SK-N-SH treated with all-trans-retinoic acid at 6 μM for 48 hours (cell line): ENCODE data around the gene ZIC5.

Experiments
- ATAC-seq: fragments of 200-7000 bp; cut with Tn5 transposase; 3 replicates; pipeline ENCODE4 v1.9.1; 2020; ENCODE audit warnings: mild to moderate bottlenecking, moderate library complexity
- BACH2 ChIP-seq: fragments of 250-450 bp; sonication (Bioruptor Pico); IDR thresholded peaks from 2 replicates; pipeline ENCODE4 v1.9.0; 2021; ENCODE audit warnings: mild to moderate bottlenecking, borderline replicate concordance
- CSDC2 ChIP-seq: fragments of 250-450 bp; sonication (Bioruptor Pico); IDR thresholded peaks from 2 replicates; pipeline ENCODE4 v1.5.0; 2020; ENCODE audit warnings: mild to moderate bottlenecking, moderate library complexity
- CSRNP3 ChIP-seq: fragments of 250-450 bp; sonication (Bioruptor Pico); IDR thresholded peaks from 2 replicates; pipeline ENCODE4 v1.5.1; 2021; ENCODE audit warnings: mild to moderate bottlenecking, moderate library complexity
- ESRRG ChIP-seq: fragments of 250-450 bp; sonication (Bioruptor Pico); IDR thresholded peaks from 2 replicates; pipeline ENCODE4 v1.6.1; 2021; ENCODE audit warnings: mild to moderate bottlenecking
- GLIS3 ChIP-seq: fragments of 250-450 bp; sonication (Bioruptor Pico); IDR thresholded peaks from 2 replicates; pipeline ENCODE4 v1.5.0; 2020; ENCODE audit warnings: mild to moderate bottlenecking, moderate library complexity
- ISL1 ChIP-seq: fragments of 250-450 bp; sonication (Bioruptor Pico); IDR thresholded peaks from 2 replicates; pipeline ENCODE4 v2.1.2; 2022; ENCODE audit warnings: mild to moderate bottlenecking, moderate library complexity
- POU6F1 ChIP-seq: fragments of 250-450 bp; sonication (Bioruptor Pico); IDR thresholded peaks from 2 replicates; pipeline ENCODE4 v1.8.0; 2021; ENCODE audit warnings: low read depth, mild to moderate bottlenecking, moderate library complexity, borderline replicate concordance
- PPARA ChIP-seq: fragments of 250-450 bp; sonication (Bioruptor Pico); IDR thresholded peaks from 2 replicates; pipeline ENCODE4 v1.5.0; 2020; ENCODE audit warnings: mild to moderate bottlenecking, borderline replicate concordance
- RARB ChIP-seq: fragments of 250-450 bp; sonication (Bioruptor Pico); IDR thresholded peaks from 2 replicates; pipeline ENCODE4 v1.8.0; 2021; ENCODE audit warnings: mild to moderate bottlenecking, moderate library complexity
- SNAI2 ChIP-seq: fragments of 250-450 bp; sonication (Bioruptor Pico); IDR thresholded peaks from 2 replicates; pipeline ENCODE4 v1.5.0; 2020; ENCODE audit warnings: mild to moderate bottlenecking, moderate library complexity
- TCF4 ChIP-seq: fragments of 250-450 bp; sonication (Bioruptor Pico); IDR thresholded peaks from 2 replicates; pipeline ENCODE4 v1.8.0; 2021; ENCODE audit warnings: mild to moderate bottlenecking, moderate library complexity, borderline replicate concordance
- TOX ChIP-seq: fragments of 250-450 bp; sonication (Bioruptor Pico); IDR thresholded peaks from 2 replicates; pipeline ENCODE4 v1.8.0; 2021; ENCODE audit warnings: mild to moderate bottlenecking, moderate library complexity, borderline replicate concordance
- ZFP3 ChIP-seq: fragments of 250-450 bp; sonication (Bioruptor Pico); IDR thresholded peaks from 2 replicates; pipeline ENCODE4 v1.5.0; 2020; ENCODE audit warnings: mild to moderate bottlenecking, moderate library complexity
- ZFP30 ChIP-seq: fragments of 450-650 bp; formaldehyde crosslinking; IDR thresholded peaks from 2 replicates; pipeline ENCODE4 v1.5.0; 2022; ENCODE audit warnings: mild to moderate bottlenecking, moderate library complexity
- ZNF565 ChIP-seq: fragments of 450-650 bp; formaldehyde crosslinking; conservative IDR thresholded peaks from 2 replicates; pipeline ENCODE4 v1.5.0; 2020; ENCODE audit warnings: low read depth, mild to moderate bottlenecking, moderate library complexity
- ZNF70 ChIP-seq: fragments of 450-650 bp; formaldehyde crosslinking; IDR thresholded peaks from 2 replicates; pipeline ENCODE4 v1.5.0; 2020; ENCODE audit warnings: mild to moderate bottlenecking, moderate library complexity
- ZNF8 ChIP-seq: fragments of 450-650 bp; formaldehyde crosslinking; IDR thresholded peaks from 2 replicates; pipeline ENCODE4 v1.5.0; 2020; ENCODE audit warnings: mild to moderate bottlenecking, moderate library complexity
- TF ChIP-seq, protein P1 (sequence below): fragments of 250-450 bp; sonication (Bioruptor Pico); IDR thresholded peaks from 2 replicates; pipeline ENCODE4 v1.8.0; 2020; ENCODE audit warnings: mild to moderate bottlenecking, moderate library complexity, borderline replicate concordance
- TF ChIP-seq, protein P2 (sequence below): fragments of 250-450 bp; sonication (Bioruptor Pico); IDR thresholded peaks from 2 replicates; pipeline ENCODE4 v1.5.1; 2020; ENCODE audit warnings: low read depth, mild to moderate bottlenecking, moderate library complexity
- TF ChIP-seq, protein P3 (sequence below): fragments of 250-450 bp; sonication (Bioruptor Pico); IDR thresholded peaks from 2 replicates; pipeline ENCODE4 v1.5.0; 2020; ENCODE audit warnings: mild to moderate bottlenecking, moderate library complexity

The ZIC5 gene

DNA sequence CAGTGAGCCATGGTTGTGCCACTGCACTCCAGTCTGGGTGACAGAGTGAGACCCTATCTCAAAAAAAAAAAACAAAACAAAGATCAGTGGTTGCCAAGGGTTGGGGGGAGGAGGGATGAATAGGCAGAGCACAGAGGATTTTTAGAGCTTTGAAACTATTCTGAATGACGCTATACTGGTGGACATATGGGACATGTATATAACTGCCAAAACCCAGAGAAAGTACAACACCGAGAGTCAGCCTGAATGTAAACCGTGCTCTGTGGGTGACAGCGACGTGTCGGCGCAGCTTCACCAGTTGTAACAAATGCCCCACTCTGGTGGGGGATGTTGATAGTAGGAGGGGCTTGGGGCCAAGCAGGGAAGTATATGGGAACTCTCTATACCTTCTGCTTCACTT is 32.9 kb downstream of the ZIC5 start (continued):
- TF ChIP-seq POU6F1 (CRISPR knock-in tag): no peak
- no peak for TF ChIP-seq TOX (CRISPR knock-in tag)
- no peak for TF ChIP-seq ZNF70 (CRISPR knock-in tag)
- no peak for TF ChIP-seq ISL1
- no peak for TF ChIP-seq BACH2 (CRISPR knock-in tag)
- TF ChIP-seq GLIS3 (CRISPR knock-in tag): no peak
- no peak for TF ChIP-seq CSDC2 (CRISPR knock-in tag)
- no peak for TF ChIP-seq TCF4 (CRISPR knock-in tag)
- no peak for TF ChIP-seq ZFP3 (CRISPR knock-in tag)
- TF ChIP-seq, protein P1, sequence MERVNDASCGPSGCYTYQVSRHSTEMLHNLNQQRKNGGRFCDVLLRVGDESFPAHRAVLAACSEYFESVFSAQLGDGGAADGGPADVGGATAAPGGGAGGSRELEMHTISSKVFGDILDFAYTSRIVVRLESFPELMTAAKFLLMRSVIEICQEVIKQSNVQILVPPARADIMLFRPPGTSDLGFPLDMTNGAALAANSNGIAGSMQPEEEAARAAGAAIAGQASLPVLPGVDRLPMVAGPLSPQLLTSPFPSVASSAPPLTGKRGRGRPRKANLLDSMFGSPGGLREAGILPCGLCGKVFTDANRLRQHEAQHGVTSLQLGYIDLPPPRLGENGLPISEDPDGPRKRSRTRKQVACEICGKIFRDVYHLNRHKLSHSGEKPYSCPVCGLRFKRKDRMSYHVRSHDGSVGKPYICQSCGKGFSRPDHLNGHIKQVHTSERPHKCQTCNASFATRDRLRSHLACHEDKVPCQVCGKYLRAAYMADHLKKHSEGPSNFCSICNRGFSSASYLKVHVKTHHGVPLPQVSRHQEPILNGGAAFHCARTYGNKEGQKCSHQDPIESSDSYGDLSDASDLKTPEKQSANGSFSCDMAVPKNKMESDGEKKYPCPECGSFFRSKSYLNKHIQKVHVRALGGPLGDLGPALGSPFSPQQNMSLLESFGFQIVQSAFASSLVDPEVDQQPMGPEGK: no peak

GRCh38 chr13:99935772-99936171 is 35.8 kb downstream of the ZIC5 start:
- TF ChIP-seq PPARA (CRISPR knock-in tag): no peak
- TF ChIP-seq, protein P2, sequence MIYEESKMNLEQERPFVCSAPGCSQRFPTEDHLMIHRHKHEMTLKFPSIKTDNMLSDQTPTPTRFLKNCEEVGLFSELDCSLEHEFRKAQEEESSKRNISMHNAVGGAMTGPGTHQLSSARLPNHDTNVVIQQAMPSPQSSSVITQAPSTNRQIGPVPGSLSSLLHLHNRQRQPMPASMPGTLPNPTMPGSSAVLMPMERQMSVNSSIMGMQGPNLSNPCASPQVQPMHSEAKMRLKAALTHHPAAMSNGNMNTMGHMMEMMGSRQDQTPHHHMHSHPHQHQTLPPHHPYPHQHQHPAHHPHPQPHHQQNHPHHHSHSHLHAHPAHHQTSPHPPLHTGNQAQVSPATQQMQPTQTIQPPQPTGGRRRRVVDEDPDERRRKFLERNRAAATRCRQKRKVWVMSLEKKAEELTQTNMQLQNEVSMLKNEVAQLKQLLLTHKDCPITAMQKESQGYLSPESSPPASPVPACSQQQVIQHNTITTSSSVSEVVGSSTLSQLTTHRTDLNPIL: no peak
- no peak for TF ChIP-seq SNAI2 (CRISPR knock-in tag)
- TF ChIP-seq ZFP3 (CRISPR knock-in tag): no peak
- TF ChIP-seq ESRRG (CRISPR knock-in tag): no peak
- no peak for TF ChIP-seq ZNF565
- TF ChIP-seq, all 23 proteins: peak for 0
- ATAC-seq: no peak

- no peak for ATAC-seq
Observed at GRCh38 chr13:99932912-99933311, 38.7 kb downstream of the ZIC5 start.

More at GRCh38 chr13:99932912-99933311, 38.7 kb downstream of the ZIC5 start:
- TF ChIP-seq CSRNP3: no peak
- TF ChIP-seq ZFP30 (CRISPR knock-in tag): no peak
- no peak for TF ChIP-seq BACH2 (CRISPR knock-in tag)
- TF ChIP-seq, protein P2: no peak
- no peak for TF ChIP-seq ZFP3 (CRISPR knock-in tag)
- no peak for TF ChIP-seq RARB (CRISPR knock-in tag)
- TF ChIP-seq ZNF70 (CRISPR knock-in tag): no peak
- TF ChIP-seq, protein P1: no peak
- TF ChIP-seq, protein P3, sequence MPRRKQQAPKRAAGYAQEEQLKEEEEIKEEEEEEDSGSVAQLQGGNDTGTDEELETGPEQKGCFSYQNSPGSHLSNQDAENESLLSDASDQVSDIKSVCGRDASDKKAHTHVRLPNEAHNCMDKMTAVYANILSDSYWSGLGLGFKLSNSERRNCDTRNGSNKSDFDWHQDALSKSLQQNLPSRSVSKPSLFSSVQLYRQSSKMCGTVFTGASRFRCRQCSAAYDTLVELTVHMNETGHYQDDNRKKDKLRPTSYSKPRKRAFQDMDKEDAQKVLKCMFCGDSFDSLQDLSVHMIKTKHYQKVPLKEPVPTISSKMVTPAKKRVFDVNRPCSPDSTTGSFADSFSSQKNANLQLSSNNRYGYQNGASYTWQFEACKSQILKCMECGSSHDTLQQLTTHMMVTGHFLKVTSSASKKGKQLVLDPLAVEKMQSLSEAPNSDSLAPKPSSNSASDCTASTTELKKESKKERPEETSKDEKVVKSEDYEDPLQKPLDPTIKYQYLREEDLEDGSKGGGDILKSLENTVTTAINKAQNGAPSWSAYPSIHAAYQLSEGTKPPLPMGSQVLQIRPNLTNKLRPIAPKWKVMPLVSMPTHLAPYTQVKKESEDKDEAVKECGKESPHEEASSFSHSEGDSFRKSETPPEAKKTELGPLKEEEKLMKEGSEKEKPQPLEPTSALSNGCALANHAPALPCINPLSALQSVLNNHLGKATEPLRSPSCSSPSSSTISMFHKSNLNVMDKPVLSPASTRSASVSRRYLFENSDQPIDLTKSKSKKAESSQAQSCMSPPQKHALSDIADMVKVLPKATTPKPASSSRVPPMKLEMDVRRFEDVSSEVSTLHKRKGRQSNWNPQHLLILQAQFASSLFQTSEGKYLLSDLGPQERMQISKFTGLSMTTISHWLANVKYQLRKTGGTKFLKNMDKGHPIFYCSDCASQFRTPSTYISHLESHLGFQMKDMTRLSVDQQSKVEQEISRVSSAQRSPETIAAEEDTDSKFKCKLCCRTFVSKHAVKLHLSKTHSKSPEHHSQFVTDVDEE (CRISPR knock-in tag): no peak
- no peak for TF ChIP-seq ZNF8 (CRISPR knock-in tag)
